ENCODE measurements around the gene HBP1. TPM values are rescaled to one million over a fixed set of nuclear protein-coding genes. Genes with fewer than 3 reads are reported as not detected.

The HBP1 gene
- total and polyA plus RNA-seq, 2 donors (not counting 1 experiment from before 2014, with no cell fraction given) = 47.2 to 127 TPM

DNA sequence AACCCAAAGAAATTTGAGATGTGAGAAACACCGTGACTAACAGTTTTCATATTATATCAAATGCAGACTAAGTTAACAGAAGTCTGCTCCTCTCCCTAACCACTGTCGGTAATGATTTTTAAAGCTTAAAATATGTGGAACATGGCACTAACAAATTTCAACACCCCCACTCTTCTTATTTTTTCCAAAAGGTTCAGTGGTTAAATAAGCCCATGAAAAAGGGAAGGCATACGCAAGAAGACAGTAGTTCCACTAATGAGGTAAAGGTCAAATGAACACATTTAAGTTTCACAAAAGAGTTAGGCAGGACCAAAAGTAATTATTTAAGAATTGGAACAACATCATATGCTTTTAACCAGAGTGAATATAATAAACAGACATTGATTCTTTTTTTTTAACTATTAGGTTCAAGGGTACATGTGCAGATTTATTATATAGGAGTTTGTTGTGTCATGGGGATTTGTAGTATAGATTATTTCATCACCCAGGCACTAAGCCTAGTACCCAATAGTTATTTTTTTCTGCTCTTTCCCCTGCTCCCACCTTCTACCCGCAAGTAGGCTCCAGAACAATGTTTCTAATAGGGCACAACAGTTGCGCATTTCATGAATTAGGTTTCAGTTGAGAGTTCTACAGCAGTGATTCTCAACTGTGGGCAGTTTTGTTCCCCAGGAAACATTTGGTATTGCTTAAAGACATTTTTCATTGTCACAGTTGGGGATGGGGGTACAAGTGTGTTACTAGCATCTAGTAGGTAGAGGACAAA lies 79.9 kb downstream of the HBP1 start:
- ATAC-seq (ENCODE audit: low read depth) (no peak), DNase-seq (no peak)
- H3K4me3 ChIP-seq (ENCODE audit: control extremely low read depth in 1 of 5, extremely low read depth in 1 of 5, insufficient read depth in 1 of 5, low read depth in 2 of 5, low read length in 4 of 5) = no peak overlapping the region
- peaks cover 7 to 26% of the 10 kb centered on the region in 2 experiments for H3K36me3 ChIP-seq (replicated peaks in 1 of 2; ENCODE audit: control extremely low read depth in 1 of 2, control insufficient read depth in 1 of 2, extremely low read depth in 1 of 2, insufficient read depth in 2 of 2, low read length in 1 of 2)
- TF ChIP-seq, protein P1, sequence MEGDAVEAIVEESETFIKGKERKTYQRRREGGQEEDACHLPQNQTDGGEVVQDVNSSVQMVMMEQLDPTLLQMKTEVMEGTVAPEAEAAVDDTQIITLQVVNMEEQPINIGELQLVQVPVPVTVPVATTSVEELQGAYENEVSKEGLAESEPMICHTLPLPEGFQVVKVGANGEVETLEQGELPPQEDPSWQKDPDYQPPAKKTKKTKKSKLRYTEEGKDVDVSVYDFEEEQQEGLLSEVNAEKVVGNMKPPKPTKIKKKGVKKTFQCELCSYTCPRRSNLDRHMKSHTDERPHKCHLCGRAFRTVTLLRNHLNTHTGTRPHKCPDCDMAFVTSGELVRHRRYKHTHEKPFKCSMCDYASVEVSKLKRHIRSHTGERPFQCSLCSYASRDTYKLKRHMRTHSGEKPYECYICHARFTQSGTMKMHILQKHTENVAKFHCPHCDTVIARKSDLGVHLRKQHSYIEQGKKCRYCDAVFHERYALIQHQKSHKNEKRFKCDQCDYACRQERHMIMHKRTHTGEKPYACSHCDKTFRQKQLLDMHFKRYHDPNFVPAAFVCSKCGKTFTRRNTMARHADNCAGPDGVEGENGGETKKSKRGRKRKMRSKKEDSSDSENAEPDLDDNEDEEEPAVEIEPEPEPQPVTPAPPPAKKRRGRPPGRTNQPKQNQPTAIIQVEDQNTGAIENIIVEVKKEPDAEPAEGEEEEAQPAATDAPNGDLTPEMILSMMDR (IDR thresholded peaks at IDR 0.05) = no peak
- TF ChIP-seq EZH2 (IDR thresholded peaks at IDR 0.05; ENCODE audit: borderline replicate concordance, insufficient read depth, low read depth, low read length, poor library complexity, severe bottlenecking) = no peak
- no peaks in the 10 kb centered on the region for H3K27me3 ChIP-seq (replicated peaks in 1 of 4; ENCODE audit: control extremely low read depth in 1 of 4, control insufficient read depth in 3 of 4, insufficient read depth in 4 of 4, low read length in 3 of 4)
- H4K20me1 ChIP-seq (ENCODE audit: control insufficient read depth, insufficient read depth, low read length, poor library complexity, severe bottlenecking) = no peaks in the 10 kb centered on the region
- H3K4me1 ChIP-seq (ENCODE audit: control insufficient read depth in 2 of 2, insufficient read depth in 2 of 2, low read length in 2 of 2) = no peaks in the 10 kb centered on the region
- Mint-ChIP-seq H3K27me3 (no peaks in the 10 kb centered on the region), H3K27ac (no peak overlapping the region), H3K9me3 (ENCODE audit: insufficient read depth) (peaks cover 6% of the 10 kb centered on the region), H3K4me1 (no peaks in the 10 kb centered on the region), H3K4me3 (no peak overlapping the region)
- H3K9me3 ChIP-seq (ENCODE audit: control extremely low read depth in 1 of 3, control insufficient read depth in 2 of 3, insufficient read depth in 1 of 3, low read length in 2 of 3) = peaks cover 0 to 4% (median 2%) of the 10 kb centered on the region in 3 donors
- H3K27ac ChIP-seq (ENCODE audit: low read length in 2 of 2) = no peak overlapping the region
- intact Hi-C loops (cut with micrococcal nuclease) = no loop called here
- ChIA-PET POLR2A (no interaction called here), CTCF (no interaction called here)
- no CpG with 5 or more reads among the region's 5 CpGs for WGBS (ENCODE audit: insufficient coverage)
- H3K4me2 ChIP-seq (replicated peaks; ENCODE audit: low read depth, low read length, poor library complexity, severe bottlenecking) = no peak overlapping the region
- H3K79me2 ChIP-seq (ENCODE audit: control insufficient read depth, insufficient read depth, low read length) = no peaks in the 10 kb centered on the region
- no peak overlapping the region for H3K9ac ChIP-seq (ENCODE audit: low read length)
- no peak overlapping the region for H2AFZ ChIP-seq (ENCODE audit: insufficient read depth, low read depth, low read length, poor library complexity, severe bottlenecking)

DNA sequence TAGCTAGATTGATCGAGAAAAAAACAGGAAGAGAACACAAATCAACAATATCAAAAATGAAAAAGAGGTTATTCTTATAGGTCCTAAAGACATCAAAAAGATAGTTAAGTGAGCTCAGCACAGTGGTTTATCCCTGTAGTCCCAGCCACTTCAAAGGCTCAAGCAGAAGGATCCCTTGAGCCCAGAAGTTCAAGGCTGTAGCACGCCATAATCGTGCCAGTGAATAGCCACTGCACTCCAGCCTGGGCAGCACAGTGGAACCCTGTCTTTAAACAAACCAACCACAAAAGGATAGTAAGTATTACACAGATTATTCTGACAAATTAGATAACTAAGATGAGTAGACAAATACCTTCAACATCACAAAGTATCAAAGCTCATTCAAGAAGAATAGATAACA lies 83.2 kb downstream of the HBP1 start:
- Mint-ChIP-seq H3K4me1 (no peaks in the 10 kb centered on the region), H3K4me3 (no peak overlapping the region), H3K27me3 (no peaks in the 10 kb centered on the region), H3K9me3 (ENCODE audit: insufficient read depth) (peaks cover 2% of the 10 kb centered on the region), H3K27ac (no peak overlapping the region)
- CTCF ChIA-PET = interaction anchor here (0.6 kb wide), 1 partner anchor 136 kb away, joined by 3 read pairs; no protein-coding TSS in a partner anchor
- no peaks in the 10 kb centered on the region for H4K20me1 ChIP-seq (ENCODE audit: control insufficient read depth, insufficient read depth, low read length, poor library complexity, severe bottlenecking)
- H3K9me3 ChIP-seq (ENCODE audit: control extremely low read depth in 1 of 3, control insufficient read depth in 2 of 3, insufficient read depth in 1 of 3, low read length in 2 of 3) = no peaks in the 10 kb centered on the region
- H3K36me3 ChIP-seq (replicated peaks in 1 of 2; ENCODE audit: control extremely low read depth in 1 of 2, control insufficient read depth in 1 of 2, extremely low read depth in 1 of 2, insufficient read depth in 2 of 2, low read length in 1 of 2) = peaks cover 7 to 9% of the 10 kb centered on the region in 2 experiments
- POLR2A ChIA-PET = no interaction called here
- no peak overlapping the region for H3K4me3 ChIP-seq (ENCODE audit: control extremely low read depth in 1 of 5, extremely low read depth in 1 of 5, insufficient read depth in 1 of 5, low read depth in 2 of 5, low read length in 4 of 5)
- no peak overlapping the region for H3K4me2 ChIP-seq (replicated peaks; ENCODE audit: low read depth, low read length, poor library complexity, severe bottlenecking)
- no CpG with 5 or more reads among the region's 3 CpGs for WGBS (ENCODE audit: insufficient coverage)
- intact Hi-C loops (cut with micrococcal nuclease) = no loop called here
- no peak overlapping the region for H3K27ac ChIP-seq (ENCODE audit: low read length in 2 of 2)
- H2AFZ ChIP-seq (ENCODE audit: insufficient read depth, low read depth, low read length, poor library complexity, severe bottlenecking) = no peak overlapping the region
- no peak for TF ChIP-seq EZH2 (IDR thresholded peaks at IDR 0.05; ENCODE audit: borderline replicate concordance, insufficient read depth, low read depth, low read length, poor library complexity, severe bottlenecking)
- TF ChIP-seq, protein P1 (IDR thresholded peaks at IDR 0.05) = no peak
- ATAC-seq (ENCODE audit: low read depth) = no peak
- H3K79me2 ChIP-seq (ENCODE audit: control insufficient read depth, insufficient read depth, low read length) = no peaks in the 10 kb centered on the region
- H3K27me3 ChIP-seq (replicated peaks in 1 of 4; ENCODE audit: control extremely low read depth in 1 of 4, control insufficient read depth in 3 of 4, insufficient read depth in 4 of 4, low read length in 3 of 4) = no peaks in the 10 kb centered on the region
- no peak for DNase-seq
- H3K4me1 ChIP-seq (ENCODE audit: control insufficient read depth in 2 of 2, insufficient read depth in 2 of 2, low read length in 2 of 2) = no peaks in the 10 kb centered on the region
- no peak overlapping the region for H3K9ac ChIP-seq (ENCODE audit: low read length)

Measured in B cell (primary cell).